NT2/D1 (cell line): ENCODE results near the gene LRRC71.

Experiments
- YY1 ChIP-seq: IDR thresholded peaks from 2 replicates; pipeline ENCODE4 v1.6.1; 2011; ENCODE audit not compliant: insufficient read length, insufficient read depth
- ZNF274 ChIP-seq: IDR thresholded peaks from 2 replicates; pipeline ENCODE4 v1.6.1; 2011; ENCODE audit warnings: mild to moderate bottlenecking, low read depth, low read length

- TF ChIP-seq ZNF274: no peak
- no peak for TF ChIP-seq YY1
Measured at GRCh38 chr1:156926175-156926574, 5.7 kb downstream of the LRRC71 start.
